Mucosa of gallbladder (tissue), 1 donor: Measurements from ENCODE around the gene LYPD8. TPM values are rescaled to one million over a fixed set of nuclear protein-coding genes. Genes with fewer than 3 reads are reported as not detected.
A peak's percentile ranks its signal among the peaks of the same experiment; 100 is the strongest.
"Not testable (repeated sequence)": the region's sequence is repeated elsewhere in the genome, so short reads cannot be mapped to it uniquely, and the experiment has no call there.

Experiments used
- DNase-seq: peaks from one replicate; pipeline ENCODE4 v3.0.0-alpha.2; 2020; ENCODE audit warnings: low spot score
- total RNA-seq: library from RNA; stranded (reverse); gene quantifications from one replicate; pipeline ENCODE4 v1.2.1, GENCODE V29; 2021
- donor health status: DM: no; HTN: no; CAD: no.

The LYPD8 gene
- not detected for total RNA-seq

GRCh38 chr1:248755517-248755916 is at the start of gene LYPD8:
LYPD8 (minus strand) TSS chr1:248755759; CDS start chr1:248751081, 4,678 bp downstream.
- no peak for DNase-seq

GRCh38 chr1:248804771-248805681 is 49.5 kb upstream of the LYPD8 start:
- no peak for DNase-seq

GRCh38 chr1:248803501-248803900 is 47.9 kb upstream of the LYPD8 start:
- not testable (repeated sequence) for DNase-seq

- no peak for DNase-seq
Measured at GRCh38 chr1:248802454-248802853, 46.9 kb upstream of the LYPD8 start.

- no peak for DNase-seq
Measured at GRCh38 chr1:248800459-248800858, 44.9 kb upstream of the LYPD8 start.

GRCh38 chr1:248798791-248799190 is 43.2 kb upstream of the LYPD8 start:
- DNase-seq, result no peak

GRCh38 chr1:248794663-248795062 is 39.1 kb upstream of the LYPD8 start:
- DNase-seq, result not testable (repeated sequence)

- no peak for DNase-seq
Measured at GRCh38 chr1:248793592-248793991, 38.0 kb upstream of the LYPD8 start.

GRCh38 chr1:248792342-248792741 is 36.8 kb upstream of the LYPD8 start:
- no peak for DNase-seq

- DNase-seq, result peak; percentile 44
Measured at GRCh38 chr1:248791010-248791409, 35.5 kb upstream of the LYPD8 start.

- DNase-seq, result no peak
Measured at GRCh38 chr1:248790456-248790855, 34.9 kb upstream of the LYPD8 start.

GRCh38 chr1:248789337-248789736 is 33.8 kb upstream of the LYPD8 start:
- not testable (repeated sequence) for DNase-seq

- no peak for DNase-seq
Measured at GRCh38 chr1:248788327-248788726, 32.8 kb upstream of the LYPD8 start.

- no peak for DNase-seq
Measured at GRCh38 chr1:248787430-248787829, 31.9 kb upstream of the LYPD8 start.

GRCh38 chr1:248786156-248786555 is 30.6 kb upstream of the LYPD8 start:
- DNase-seq, result peak; percentile 57

- DNase-seq, result no peak
Measured at GRCh38 chr1:248783367-248783766, 27.8 kb upstream of the LYPD8 start.

GRCh38 chr1:248782416-248783141 is 27.0 kb upstream of the LYPD8 start:
- peak; percentile 63 for DNase-seq

GRCh38 chr1:248779350-248779749 is 23.8 kb upstream of the LYPD8 start:
- DNase-seq, result no peak

GRCh38 chr1:248778906-248779305 is 23.3 kb upstream of the LYPD8 start:
- DNase-seq, result no peak

GRCh38 chr1:248776991-248777390 is 21.4 kb upstream of the LYPD8 start:
- DNase-seq, result no peak

GRCh38 chr1:248775441-248775840 is 19.9 kb upstream of the LYPD8 start:
- DNase-seq, result no peak

- no peak for DNase-seq
Measured at GRCh38 chr1:248759644-248760043, 4.1 kb upstream of the LYPD8 start.

GRCh38 chr1:248758352-248758751 is 2.8 kb upstream of the LYPD8 start:
- DNase-seq, result no peak
